GM12878 (cell line): ENCODE measurements around the gene RBBP8NL.

Experiments
- CTCF ChIP-seq, 3 experiments: IDR thresholded peaks in 2 of 3; conservative IDR thresholded peaks in 1 of 3; 2 replicates each; pipeline ENCODE4 v1.5.1; 2011; ENCODE audit warnings: low read depth in 3 of 3, low read length in 3 of 3, mild to moderate bottlenecking in 3 of 3, control low read depth in 2 of 3, moderate library complexity in 2 of 3, inconsistent platforms in 1 of 3, mixed read lengths in 1 of 3; ENCODE audit not compliant: control insufficient read depth in 2 of 3, insufficient read depth in 1 of 3; ENCODE audit errors: extremely low read depth in 1 of 3
- POLR2A ChIP-seq: IDR thresholded peaks from 2 replicates; pipeline ENCODE4 v1.6.1; 2011; ENCODE audit warnings: low read depth, mild to moderate bottlenecking, low read length

- TF ChIP-seq POLR2A (no peak), CTCF (IDR thresholded peaks at IDR 0.05 in 2 of 3, conservative IDR thresholded peaks at IDR 0.05 in 1 of 3; ENCODE audit: control insufficient read depth in 2 of 3, extremely low read depth in 1 of 3, insufficient read depth in 1 of 3, low read depth in 3 of 3, low read length in 3 of 3) (no peak)
Observed at GRCh38 chr20:62452475-62453095, 25.2 kb upstream of the RBBP8NL start.
